Prostate gland (tissue), 2 donors: ENCODE results near the gene ASZ1.

Experiments
- POLR2A ChIP-seq: fragments of 450-650 bp; IDR thresholded peaks from one replicate; pipeline ENCODE4 v1.6.1; 2016; ENCODE audit warnings: antibody characterized with exemption, mild to moderate bottlenecking
- POLR2AphosphoS5 ChIP-seq: sonication (generic); formaldehyde crosslinking; IDR thresholded peaks from one replicate; pipeline ENCODE4 v1.6.1; 2017; ENCODE audit warnings: antibody characterized with exemption
- TF ChIP-seq, protein P1 (sequence below), 4 experiments: fragments of 200-600 bp in 2 of 4; fragments of 450-650 bp in 2 of 4; sonication (generic) in 2 of 4; IDR thresholded peaks; 1 replicate in 3 of 4; 2 replicates in 1 of 4; pipeline ENCODE4 v1.5.1; 2016 to 2019; ENCODE audit warnings: antibody characterized with exemption in 4 of 4, mild to moderate bottlenecking in 2 of 4, moderate library complexity in 2 of 4

DNA sequence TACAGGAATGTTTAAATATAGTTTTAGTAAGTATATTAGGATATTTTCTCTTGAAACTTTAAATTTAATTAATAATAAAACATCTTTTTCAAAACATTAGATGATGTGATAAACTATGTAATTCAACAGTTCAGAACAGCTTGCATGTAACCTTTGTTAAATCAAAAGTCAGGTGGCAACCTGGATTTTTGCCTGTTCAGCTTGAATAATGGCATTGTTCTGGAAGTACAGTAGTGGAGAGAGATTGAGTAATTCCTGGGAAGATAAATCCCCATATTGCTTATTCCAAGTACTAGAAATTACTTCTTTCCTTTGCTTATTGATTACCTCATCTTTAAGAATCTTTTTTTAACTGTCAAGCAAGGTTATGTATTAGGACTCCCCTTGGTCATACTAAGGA lies 32.4 kb upstream of the ASZ1 start:
- TF ChIP-seq, protein P1, sequence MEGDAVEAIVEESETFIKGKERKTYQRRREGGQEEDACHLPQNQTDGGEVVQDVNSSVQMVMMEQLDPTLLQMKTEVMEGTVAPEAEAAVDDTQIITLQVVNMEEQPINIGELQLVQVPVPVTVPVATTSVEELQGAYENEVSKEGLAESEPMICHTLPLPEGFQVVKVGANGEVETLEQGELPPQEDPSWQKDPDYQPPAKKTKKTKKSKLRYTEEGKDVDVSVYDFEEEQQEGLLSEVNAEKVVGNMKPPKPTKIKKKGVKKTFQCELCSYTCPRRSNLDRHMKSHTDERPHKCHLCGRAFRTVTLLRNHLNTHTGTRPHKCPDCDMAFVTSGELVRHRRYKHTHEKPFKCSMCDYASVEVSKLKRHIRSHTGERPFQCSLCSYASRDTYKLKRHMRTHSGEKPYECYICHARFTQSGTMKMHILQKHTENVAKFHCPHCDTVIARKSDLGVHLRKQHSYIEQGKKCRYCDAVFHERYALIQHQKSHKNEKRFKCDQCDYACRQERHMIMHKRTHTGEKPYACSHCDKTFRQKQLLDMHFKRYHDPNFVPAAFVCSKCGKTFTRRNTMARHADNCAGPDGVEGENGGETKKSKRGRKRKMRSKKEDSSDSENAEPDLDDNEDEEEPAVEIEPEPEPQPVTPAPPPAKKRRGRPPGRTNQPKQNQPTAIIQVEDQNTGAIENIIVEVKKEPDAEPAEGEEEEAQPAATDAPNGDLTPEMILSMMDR (IDR thresholded peaks at IDR 0.05): no peak
- no peak for TF ChIP-seq POLR2AphosphoS5
- TF ChIP-seq POLR2A: no peak
